Measurements from ENCODE around the gene ETV3L.
"Not testable (repeated sequence)": the region's sequence is repeated elsewhere in the genome, so short reads cannot be mapped to it uniquely, and the experiment has no call there.

Gene ETV3L

DNA sequence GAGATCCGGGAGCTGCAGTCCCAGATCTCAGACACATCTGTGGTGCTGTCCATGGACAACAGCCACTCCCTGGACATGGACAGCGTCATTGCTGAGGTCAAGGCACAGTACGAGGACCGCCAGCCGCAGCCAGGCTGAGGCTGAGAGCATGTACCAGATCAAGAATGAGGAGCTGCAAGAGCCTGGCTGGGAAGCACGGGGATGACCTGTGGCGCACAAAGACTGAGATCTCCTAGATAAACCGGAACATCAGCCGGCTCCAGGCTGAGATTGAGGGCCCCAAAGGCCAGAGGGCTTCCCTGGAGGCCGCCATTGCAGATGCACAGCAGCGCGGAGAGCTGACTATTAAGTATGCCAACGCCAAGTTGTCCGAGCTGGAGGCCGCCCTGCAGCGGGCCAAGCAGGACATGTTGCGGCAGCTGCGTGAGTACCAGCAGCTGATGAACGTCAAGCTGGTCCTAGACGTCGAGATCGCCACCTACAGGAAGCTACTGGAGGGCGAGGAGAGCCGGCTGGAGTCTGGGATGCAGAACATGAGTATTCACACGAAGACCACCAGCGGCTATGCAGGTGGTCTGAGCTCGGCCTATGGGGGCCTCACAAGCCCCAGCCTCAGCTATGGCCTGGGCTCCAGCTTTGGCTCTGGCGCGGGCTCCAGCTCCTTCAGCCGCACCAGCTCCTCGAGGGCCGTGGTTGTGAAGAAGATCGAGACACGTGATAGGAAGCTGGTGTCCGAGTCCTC is 25.5 kb downstream of the ETV3L start:
- FAIRE-seq = no peak

DNA sequence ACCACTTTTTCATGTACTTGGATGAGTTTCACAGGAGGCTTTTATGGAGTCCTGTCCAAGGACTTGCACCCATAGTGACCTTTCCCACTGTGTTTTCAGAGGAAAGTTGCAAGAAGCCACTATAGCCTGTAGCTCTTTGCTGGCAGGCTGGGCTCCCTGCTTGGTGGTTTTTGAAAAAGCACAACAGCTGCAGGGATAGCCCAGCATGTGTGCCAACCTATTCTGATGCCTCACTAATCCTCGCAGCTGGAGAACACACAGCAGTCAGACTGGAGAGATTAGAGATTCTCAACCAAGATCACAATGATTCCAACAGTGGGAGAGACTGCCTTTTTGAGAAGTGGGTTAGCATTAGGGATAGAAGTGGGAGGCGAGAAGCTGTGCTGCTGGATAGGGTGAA is 30.0 kb downstream of the ETV3L start:
- no peak for FAIRE-seq

DNA sequence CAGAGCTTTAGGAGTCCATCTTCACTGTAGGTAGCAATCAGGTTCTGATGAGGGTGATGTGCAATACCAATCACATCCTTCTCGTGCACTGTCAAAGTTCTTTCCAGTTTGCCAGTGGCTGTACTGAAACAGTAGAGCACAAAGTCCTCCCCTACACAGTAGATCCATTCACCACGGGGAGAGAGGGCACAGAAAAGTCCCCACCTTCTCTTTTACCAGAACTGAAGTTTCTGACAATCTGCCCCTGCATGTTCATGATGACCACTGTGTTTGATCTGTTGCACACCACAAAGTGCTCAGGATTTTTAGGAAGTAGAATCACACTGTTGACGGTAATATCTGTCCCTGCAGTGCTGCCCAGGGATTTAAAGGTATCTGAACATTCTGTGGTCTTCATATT is 40.4 kb downstream of the ETV3L start:
- not testable (repeated sequence) for FAIRE-seq

DNA sequence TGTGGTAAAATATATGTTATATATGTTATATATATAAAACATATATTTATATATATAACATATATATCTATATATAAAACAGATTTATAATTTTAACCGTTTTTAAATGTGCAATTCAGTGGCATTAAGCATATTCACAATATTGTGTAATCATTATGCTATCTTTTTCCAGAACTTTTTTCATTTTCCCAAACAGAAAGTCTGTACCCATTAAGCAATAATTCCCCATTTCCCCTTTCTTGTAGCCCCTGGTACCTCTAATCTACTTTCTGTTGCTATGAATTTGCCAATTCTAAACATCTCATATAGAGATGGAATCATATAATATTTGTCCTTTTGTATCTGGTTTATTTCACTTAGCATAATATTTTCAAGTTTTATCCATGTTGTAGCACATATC is 43.3 kb downstream of the ETV3L start:
- peak; percentile 74 for FAIRE-seq

DNA sequence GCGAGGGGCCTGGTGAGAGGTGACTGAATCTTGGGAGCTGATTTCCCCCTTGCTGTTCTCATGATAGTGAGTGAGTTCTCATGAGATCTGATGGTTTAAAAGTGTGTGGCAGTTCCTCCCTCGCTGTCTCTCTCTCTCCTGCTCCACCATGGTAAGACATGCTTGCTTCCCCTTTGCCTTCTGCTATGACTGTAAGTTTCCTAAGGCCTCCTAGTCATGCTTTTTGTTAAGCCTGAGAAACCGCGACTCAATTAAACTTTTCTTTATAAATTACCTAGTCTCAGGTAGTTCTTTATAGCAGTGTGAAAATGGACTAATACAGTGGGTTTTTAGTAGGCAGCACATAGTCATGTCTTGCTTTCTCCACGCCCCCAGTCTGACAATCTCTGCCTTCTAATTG is 43.9 kb downstream of the ETV3L start:
- FAIRE-seq = not testable (repeated sequence)

DNA sequence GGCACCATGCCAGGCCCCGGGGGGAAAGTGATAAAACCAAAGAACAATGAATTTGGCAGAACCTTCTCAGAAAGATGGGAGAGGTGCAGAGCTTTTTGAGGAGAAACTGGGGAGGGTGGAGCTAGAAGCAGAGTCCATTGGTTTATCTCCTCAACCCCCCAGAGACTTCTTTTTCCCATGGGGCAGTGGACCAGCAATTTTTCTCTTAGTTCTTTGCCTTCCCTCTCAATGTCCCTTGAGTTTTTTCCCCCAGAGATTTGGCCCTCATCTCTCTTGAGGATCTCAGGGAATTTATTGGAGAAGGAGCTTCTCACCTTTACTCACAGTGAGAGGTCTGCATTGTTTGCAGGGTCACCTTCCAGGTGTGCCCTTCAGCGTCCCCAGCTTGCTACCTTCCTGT is 48.8 kb downstream of the ETV3L start:
- FAIRE-seq = no peak

DNA sequence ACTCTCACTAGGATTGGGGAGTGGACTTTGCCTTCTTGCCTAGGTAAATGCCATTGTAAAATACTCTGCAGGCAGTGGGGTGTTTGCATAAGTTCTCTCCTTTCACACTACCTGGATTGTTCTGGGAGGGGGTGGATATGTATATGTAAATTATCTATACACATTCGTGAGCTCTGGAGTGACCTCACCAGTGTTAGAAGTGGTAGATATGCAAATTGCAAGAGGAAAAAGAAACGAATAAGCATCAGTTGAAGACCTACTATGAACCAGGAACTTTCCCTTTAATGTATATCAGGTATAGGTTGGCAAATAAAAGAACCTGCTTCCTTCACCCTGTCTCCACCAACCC is 52.6 kb downstream of the ETV3L start:
- no peak for FAIRE-seq

DNA sequence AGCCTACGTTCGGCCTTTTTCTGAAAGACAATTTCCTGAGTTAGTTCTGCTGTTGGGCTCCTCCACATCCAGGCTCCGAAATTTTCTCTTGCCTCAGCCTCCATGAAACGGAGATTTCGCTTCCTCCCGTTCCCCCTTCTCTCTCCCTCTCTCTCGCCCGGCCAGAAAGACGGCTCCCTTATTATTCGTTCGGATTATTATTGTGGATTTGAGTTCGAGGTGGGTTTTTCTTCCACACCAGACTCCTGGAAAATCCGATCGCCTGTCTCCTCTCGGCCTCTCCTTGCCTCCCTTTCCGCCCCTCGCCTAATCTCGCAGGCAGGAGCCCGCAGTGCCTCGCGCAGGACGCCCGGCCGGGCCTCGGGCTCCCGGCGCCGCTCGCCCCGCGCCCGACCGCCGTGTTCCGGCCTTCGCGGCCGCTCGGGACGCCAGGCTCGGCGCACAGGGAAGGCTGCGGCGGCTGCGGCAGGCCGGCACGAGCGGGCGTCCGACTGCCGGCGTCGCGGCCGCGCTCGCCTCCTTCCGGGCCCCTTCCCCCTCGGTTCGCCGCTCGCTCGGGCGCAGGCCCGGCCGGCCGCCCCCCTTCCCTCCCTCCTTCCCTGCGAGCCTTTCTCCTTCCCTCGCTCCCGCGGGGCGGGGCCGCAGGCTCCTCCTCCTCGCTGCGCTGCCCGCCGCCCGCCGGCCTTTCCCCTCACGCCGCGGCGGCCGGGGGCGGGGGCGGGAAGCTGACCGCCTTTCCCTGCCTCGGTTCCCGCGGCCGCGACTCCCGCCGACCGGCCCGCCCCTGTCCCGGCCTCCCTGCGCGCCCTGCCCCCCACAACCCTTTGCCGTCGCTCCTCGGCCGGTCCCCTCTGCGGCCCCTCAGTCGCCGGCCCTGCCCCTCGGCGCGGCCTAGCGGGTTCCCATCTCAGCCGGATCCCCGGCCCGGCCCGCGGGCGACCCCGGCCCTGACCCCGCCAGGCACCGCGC is 54.1 kb downstream of the ETV3L start, which contains the start of gene ARHGEF11:
Gene ARHGEF11 (minus strand): TSS at position 493 of the 969 bp plus-strand sequence. CDS start 1,412 bp downstream, outside the sequence.
- no peak for FAIRE-seq

DNA sequence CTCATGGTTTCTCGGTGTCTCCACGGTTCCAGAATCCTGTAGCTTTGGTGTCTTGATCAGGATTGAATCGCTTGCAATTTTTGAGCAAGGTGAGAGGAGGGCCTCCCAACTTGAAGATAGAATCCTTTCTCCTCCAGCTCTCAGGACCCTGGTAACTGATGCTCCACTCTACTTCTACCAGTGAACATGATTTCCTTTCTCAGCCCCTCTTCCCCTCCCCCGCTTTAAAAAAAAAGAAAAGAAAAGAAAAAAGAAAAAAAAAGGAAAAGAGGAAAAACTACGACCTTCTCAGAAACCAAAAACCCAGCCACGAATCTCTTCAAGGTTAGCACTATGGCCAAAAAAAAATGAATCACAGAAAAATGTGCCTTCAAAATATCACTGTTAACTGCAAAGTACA is 55.3 kb downstream of the ETV3L start:
- no peak for FAIRE-seq

DNA sequence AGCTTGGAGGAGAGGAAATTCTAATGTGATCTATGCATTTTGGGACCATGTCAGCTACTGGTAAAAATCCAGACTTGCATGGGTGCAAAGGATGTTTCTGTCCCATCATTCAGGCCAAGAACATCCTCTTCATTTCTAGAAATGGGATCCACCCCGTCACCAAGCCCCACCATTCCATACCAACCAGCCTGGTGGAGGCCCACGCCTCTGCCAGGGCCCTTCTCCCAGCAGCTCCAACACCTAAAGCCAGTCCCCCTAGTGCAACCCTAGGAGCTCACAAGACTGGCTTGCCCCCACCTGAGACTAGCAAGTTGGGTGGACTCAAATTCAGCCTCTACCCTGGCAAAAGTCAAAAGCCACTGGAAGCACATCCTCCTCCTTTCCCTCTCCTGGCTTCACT is 55.9 kb downstream of the ETV3L start:
- no peak for FAIRE-seq

DNA sequence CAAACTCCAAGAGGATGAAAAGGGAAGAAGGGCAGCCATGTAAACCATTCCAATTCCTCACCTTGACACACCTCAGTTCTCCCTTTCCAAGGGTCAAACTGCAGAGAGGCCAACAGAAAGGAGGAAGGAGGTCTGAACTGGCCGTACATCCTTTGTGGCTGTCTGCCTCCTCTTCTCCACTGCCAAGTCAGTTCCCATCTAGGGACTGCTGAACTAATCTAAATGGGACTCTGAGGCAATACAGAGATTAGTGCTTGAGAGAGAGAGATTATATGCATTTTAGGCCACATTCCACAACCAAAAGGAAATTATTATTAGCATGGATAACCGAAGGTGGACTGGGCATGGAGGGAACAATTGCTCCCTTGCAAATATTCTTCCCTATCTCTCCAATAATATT is 56.8 kb downstream of the ETV3L start:
- no peak for FAIRE-seq

All from colon (tissue), 2 donors.